ENCODE data around the gene RNF220. TPM values are rescaled to one million over a fixed set of nuclear protein-coding genes. Genes with fewer than 3 reads are reported as not detected.

The RNF220 gene
- total and polyA plus RNA-seq, 9 of the 15 experiments (the other 6 are each of a cell fraction or from before 2014, with no cell fraction given) = 5.1 to 117 (median 66.9) TPM

- TF ChIP-seq ZNF766 (CRISPR knock-in tag; conservative IDR thresholded peaks at IDR 0.05) = no peak
- TF ChIP-seq, protein P1, sequence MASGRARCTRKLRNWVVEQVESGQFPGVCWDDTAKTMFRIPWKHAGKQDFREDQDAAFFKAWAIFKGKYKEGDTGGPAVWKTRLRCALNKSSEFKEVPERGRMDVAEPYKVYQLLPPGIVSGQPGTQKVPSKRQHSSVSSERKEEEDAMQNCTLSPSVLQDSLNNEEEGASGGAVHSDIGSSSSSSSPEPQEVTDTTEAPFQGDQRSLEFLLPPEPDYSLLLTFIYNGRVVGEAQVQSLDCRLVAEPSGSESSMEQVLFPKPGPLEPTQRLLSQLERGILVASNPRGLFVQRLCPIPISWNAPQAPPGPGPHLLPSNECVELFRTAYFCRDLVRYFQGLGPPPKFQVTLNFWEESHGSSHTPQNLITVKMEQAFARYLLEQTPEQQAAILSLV (tag; IDR thresholded peaks at IDR 0.05) = no peak
- TF ChIP-seq BRCA1 (IDR thresholded peaks at IDR 0.05) = no peak
- TF ChIP-seq BRCA1 (CRISPR knock-in tag; IDR thresholded peaks at IDR 0.05) = no peak
- no peak for TF ChIP-seq ZNF41 (CRISPR knock-in tag; conservative IDR thresholded peaks at IDR 0.05)
- no peak for TF ChIP-seq ATF6 (CRISPR knock-in tag; IDR thresholded peaks at IDR 0.05)
- no peak for TF ChIP-seq ELF4 (CRISPR knock-in tag; IDR thresholded peaks at IDR 0.05)
- no peak for TF ChIP-seq HMG20B (CRISPR knock-in tag; IDR thresholded peaks at IDR 0.05)
- no peak for TF ChIP-seq ILF3 (IDR thresholded peaks at IDR 0.05; ENCODE audit: borderline replicate concordance)
- no peak for TF ChIP-seq MTA1 (IDR thresholded peaks at IDR 0.05; ENCODE audit: borderline replicate concordance)
- TF ChIP-seq NFE2 (IDR thresholded peaks at IDR 0.05; ENCODE audit: low read depth) = no peak
- peak; percentile 84 for TF ChIP-seq MXI1 (IDR thresholded peaks at IDR 0.05; ENCODE audit: low read depth, low read length)
- no peak for TF ChIP-seq IFI16 (CRISPR knock-in tag; IDR thresholded peaks at IDR 0.05)
- no peak for TF ChIP-seq TEAD2 (tag; IDR thresholded peaks at IDR 0.05)
- TF ChIP-seq CREB3L1 (IDR thresholded peaks at IDR 0.05; ENCODE audit: borderline replicate concordance, low read depth) = no peak
- no peak for TF ChIP-seq MYBL2 (IDR thresholded peaks at IDR 0.05; ENCODE audit: low read depth)
- TF ChIP-seq MYBL2 (CRISPR knock-in tag; IDR thresholded peaks at IDR 0.05; ENCODE audit: borderline replicate concordance) = no peak
- no peak for TF ChIP-seq HNRNPK (IDR thresholded peaks at IDR 0.05; ENCODE audit: low read depth, low read length, poor library complexity, severe bottlenecking)
- TF ChIP-seq CBX3 (IDR thresholded peaks at IDR 0.05; ENCODE audit: borderline replicate concordance in 1 of 2, low read length in 2 of 2) = no peak
- TF ChIP-seq NELFE (IDR thresholded peaks at IDR 0.05; ENCODE audit: insufficient read depth, insufficient read length) = no peak
- no peak for TF ChIP-seq ZNF76 (CRISPR knock-in tag; IDR thresholded peaks at IDR 0.05; ENCODE audit: borderline replicate concordance)
Measured at GRCh38 chr1:44632598-44632997, 227.5 kb downstream of the RNF220 start (continued).

All from K562 (cell line).